Karpas-422 (cell line): ENCODE data around the gene ZDBF2. TPM values are rescaled to one million over a fixed set of nuclear protein-coding genes. Genes with fewer than 3 reads are reported as not detected.

Experiments
- DNase-seq: peaks from one replicate; pipeline ENCODE4 v3.0.0-alpha.2; 2015
- H2AFZ ChIP-seq: fragments of 200-600 bp; sonication (generic); 2 replicates; pipeline ENCODE4 v1.6.1; 2014; ENCODE audit warnings: antibody characterized with exemption, low read length, mixed read lengths
- H3K27ac ChIP-seq: fragments of 200-600 bp; sonication (generic); 2 replicates; pipeline ENCODE4 v1.5.1; 2014; ENCODE audit warnings: mild to moderate bottlenecking, low read length, moderate library complexity
- H3K27me3 ChIP-seq: fragments of 200-600 bp; sonication (generic); 2 replicates; pipeline ENCODE4 v1.6.1; 2014; ENCODE audit warnings: low read length, mixed read lengths
- H3K36me3 ChIP-seq: fragments of 200-600 bp; sonication (generic); 2 replicates; pipeline ENCODE4 v1.6.1; 2014; ENCODE audit warnings: low read length, mixed read lengths; ENCODE audit not compliant: insufficient read depth
- H3K4me1 ChIP-seq: fragments of 200-600 bp; sonication (generic); 2 replicates; pipeline ENCODE4 v1.6.1; 2014; ENCODE audit warnings: mild to moderate bottlenecking, low read length, mixed read lengths
- H3K4me2 ChIP-seq: fragments of 200-600 bp; sonication (generic); 2 replicates; pipeline ENCODE4 v1.6.1; 2014; ENCODE audit warnings: low read length, low read depth, mild to moderate bottlenecking; ENCODE audit not compliant: poor library complexity, severe bottlenecking
- H3K4me3 ChIP-seq: fragments of 200-600 bp; sonication (generic); 2 replicates; pipeline ENCODE4 v1.5.1; 2014; ENCODE audit warnings: mild to moderate bottlenecking, antibody characterized with exemption, low read length, mixed read lengths
- H3K79me2 ChIP-seq: fragments of 200-600 bp; sonication (generic); 2 replicates; pipeline ENCODE4 v1.6.1; 2014; ENCODE audit warnings: mild to moderate bottlenecking, low read length, mixed read lengths
- H3K9ac ChIP-seq: fragments of 200-600 bp; sonication (generic); 2 replicates; pipeline ENCODE4 v1.6.0; 2014; ENCODE audit warnings: low read length
- H3K9me2 ChIP-seq: fragments of 200-600 bp; sonication (generic), shearing (Covaris generic); replicated peaks from 2 replicates; pipeline ENCODE4 v1.6.0; 2014; ENCODE audit warnings: mild to moderate bottlenecking, low read length, moderate library complexity; ENCODE audit not compliant: insufficient read depth
- H3K9me3 ChIP-seq: fragments of 300-700, 200-600 bp; sonication (generic); 2 replicates; pipeline ENCODE4 v1.6.1; 2014; ENCODE audit warnings: low read length, mixed read lengths
- H4K20me1 ChIP-seq: fragments of 200-600 bp; sonication (generic); 2 replicates; pipeline ENCODE4 v1.6.1; 2014; ENCODE audit warnings: mild to moderate bottlenecking, antibody characterized with exemption, low read length, low read depth; ENCODE audit not compliant: insufficient read depth
- total RNA-seq: library from RNA; depleted of rRNA; stranded (reverse); fragments of >200 nt; shearing (Covaris generic); gene quantifications from 2 replicates; pipeline ENCODE4 v1.2.3, GENCODE V29; 2014; ENCODE audit warnings: low replicate concordance

The ZDBF2 gene
- total RNA-seq, 1 experiment from 2014 or later, result 2.5 TPM

GRCh38 chr2:206266130-206267125, 8.0 kb upstream of the ZDBF2 start:
- Histone ChIP-seq H3K27me3 (no peaks in the 10 kb centered on the region), H3K4me2 (no peak overlapping the region), H3K27ac (no peak overlapping the region), H2AFZ (no peak overlapping the region), H4K20me1 (no peaks in the 10 kb centered on the region), H3K9me2 (no peaks in the 10 kb centered on the region), H3K79me2 (no peaks in the 10 kb centered on the region), H3K4me1 (no peaks in the 10 kb centered on the region), H3K9me3 (no peaks in the 10 kb centered on the region), H3K4me3 (no peak overlapping the region), H3K36me3 (no peaks in the 10 kb centered on the region), H3K9ac (no peak overlapping the region)
- no peak for DNase-seq

DNA sequence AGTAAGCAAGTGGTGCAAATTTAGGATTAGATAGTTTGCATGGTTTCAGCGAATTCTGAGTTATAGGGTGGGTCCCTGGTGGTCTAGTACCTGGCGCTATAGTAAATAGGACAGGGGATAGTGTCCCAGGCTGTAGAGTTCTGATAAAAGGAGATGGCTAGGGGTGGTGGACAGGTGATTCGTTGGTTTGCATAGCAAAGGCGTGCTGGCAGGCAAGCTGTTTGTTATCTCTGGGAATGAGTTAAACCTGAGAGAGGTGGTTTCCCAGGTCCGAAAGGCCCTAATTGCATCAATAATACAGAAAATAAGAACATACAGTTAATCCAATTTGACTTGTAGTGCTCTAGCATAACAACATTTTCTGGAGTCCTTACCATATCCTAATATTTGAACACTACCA, 6.9 kb upstream of the ZDBF2 start:
- H3K79me2 ChIP-seq, result no peaks in the 10 kb centered on the region
- H3K27me3 ChIP-seq, result no peaks in the 10 kb centered on the region
- H3K9ac ChIP-seq, result no peak overlapping the region
- H3K4me2 ChIP-seq, result no peak overlapping the region
- H2AFZ ChIP-seq, result no peak overlapping the region
- H3K4me1 ChIP-seq, result no peaks in the 10 kb centered on the region
- H3K9me2 ChIP-seq, result no peaks in the 10 kb centered on the region
- DNase-seq, result no peak
- H4K20me1 ChIP-seq, result no peaks in the 10 kb centered on the region
- no peaks in the 10 kb centered on the region for H3K36me3 ChIP-seq
- H3K27ac ChIP-seq, result no peak overlapping the region
- no peak overlapping the region for H3K4me3 ChIP-seq
- H3K9me3 ChIP-seq, result no peaks in the 10 kb centered on the region

DNA sequence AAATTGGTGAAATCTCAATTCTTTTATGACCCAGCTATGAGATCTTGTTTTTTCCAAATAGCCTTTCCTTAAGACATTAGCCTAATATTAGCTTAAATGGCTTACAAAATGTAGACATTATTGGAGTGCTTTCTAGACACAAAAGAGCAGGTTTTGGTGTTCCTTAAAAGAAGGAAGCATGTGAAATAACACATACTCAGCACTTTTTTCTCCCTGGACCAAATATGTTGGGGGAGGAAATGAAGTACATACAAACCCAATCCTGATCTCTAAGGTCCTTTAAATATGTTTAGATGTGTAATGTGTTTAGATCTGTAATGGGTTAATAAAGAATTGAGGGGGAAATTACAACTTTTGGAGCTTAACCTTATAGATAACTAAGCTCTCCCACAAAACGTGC, 3.4 kb upstream of the ZDBF2 start:
- no peak overlapping the region for H3K4me2 ChIP-seq
- no peaks in the 10 kb centered on the region for H3K27me3 ChIP-seq
- H2AFZ ChIP-seq, result no peak overlapping the region
- no peaks in the 10 kb centered on the region for H3K79me2 ChIP-seq
- no peak for DNase-seq
- no peaks in the 10 kb centered on the region for H3K36me3 ChIP-seq
- peaks cover 10% of the 10 kb centered on the region for H3K4me1 ChIP-seq
- H3K27ac ChIP-seq, result no peak overlapping the region
- H4K20me1 ChIP-seq, result no peaks in the 10 kb centered on the region
- H3K9me3 ChIP-seq, result no peaks in the 10 kb centered on the region
- no peak overlapping the region for H3K9ac ChIP-seq
- H3K9me2 ChIP-seq, result no peaks in the 10 kb centered on the region
- H3K4me3 ChIP-seq, result no peak overlapping the region

DNA sequence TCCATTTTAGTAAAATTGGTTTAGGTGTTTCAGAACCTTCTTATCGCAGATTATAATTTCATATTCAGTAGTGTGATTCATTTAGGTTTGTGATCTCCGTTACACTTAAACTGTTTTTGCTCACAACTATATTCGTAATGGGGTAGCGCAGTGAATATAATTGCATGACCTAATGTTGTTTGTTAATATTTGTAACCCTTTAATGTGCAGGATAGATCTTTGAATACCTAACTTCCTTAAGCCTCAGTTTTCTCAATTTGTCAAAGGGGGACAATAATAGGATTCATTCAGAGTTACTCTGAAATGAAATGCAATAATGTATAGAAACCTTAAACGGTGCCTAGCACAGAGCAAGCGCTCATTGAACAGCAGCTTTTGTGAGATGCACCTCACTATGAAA, 558 bp upstream of the ZDBF2 start:
- peaks cover 10% of the 10 kb centered on the region for H3K4me1 ChIP-seq
- H3K4me3 ChIP-seq, result peak overlapping the region; percentile 73; the same call in 1 of the 2 replicates
- peak overlapping the region; percentile 58 for H3K4me2 ChIP-seq
- H3K27me3 ChIP-seq, result no peaks in the 10 kb centered on the region
- H4K20me1 ChIP-seq, result no peaks in the 10 kb centered on the region
- H3K27ac ChIP-seq, result no peak overlapping the region
- DNase-seq, result no peak
- H3K9me2 ChIP-seq, result no peaks in the 10 kb centered on the region
- H3K9ac ChIP-seq, result peak overlapping the region; percentile 72
- H3K9me3 ChIP-seq, result no peaks in the 10 kb centered on the region
- no peak overlapping the region for H2AFZ ChIP-seq
- no peaks in the 10 kb centered on the region for H3K79me2 ChIP-seq
- H3K36me3 ChIP-seq, result no peaks in the 10 kb centered on the region

GRCh38 chr2:206275312-206276055, 1.0 kb downstream of the ZDBF2 start:
- DNase-seq, result no peak
- no peaks in the 10 kb centered on the region for H3K27me3 ChIP-seq
- H3K9me3 ChIP-seq, result no peaks in the 10 kb centered on the region
- no peaks in the 10 kb centered on the region for H3K9me2 ChIP-seq
- no peaks in the 10 kb centered on the region for H3K36me3 ChIP-seq
- H3K9ac ChIP-seq, result peak overlapping the region; percentile 72
- H3K4me1 ChIP-seq, result peaks cover 10% of the 10 kb centered on the region
- peak overlapping the region; percentile 70 for H3K4me2 ChIP-seq
- no peak overlapping the region for H3K27ac ChIP-seq
- peak overlapping the region; percentile 73 for H3K4me3 ChIP-seq
- H3K79me2 ChIP-seq, result no peaks in the 10 kb centered on the region
- no peaks in the 10 kb centered on the region for H4K20me1 ChIP-seq
- H2AFZ ChIP-seq, result peak overlapping the region; percentile 53

DNA sequence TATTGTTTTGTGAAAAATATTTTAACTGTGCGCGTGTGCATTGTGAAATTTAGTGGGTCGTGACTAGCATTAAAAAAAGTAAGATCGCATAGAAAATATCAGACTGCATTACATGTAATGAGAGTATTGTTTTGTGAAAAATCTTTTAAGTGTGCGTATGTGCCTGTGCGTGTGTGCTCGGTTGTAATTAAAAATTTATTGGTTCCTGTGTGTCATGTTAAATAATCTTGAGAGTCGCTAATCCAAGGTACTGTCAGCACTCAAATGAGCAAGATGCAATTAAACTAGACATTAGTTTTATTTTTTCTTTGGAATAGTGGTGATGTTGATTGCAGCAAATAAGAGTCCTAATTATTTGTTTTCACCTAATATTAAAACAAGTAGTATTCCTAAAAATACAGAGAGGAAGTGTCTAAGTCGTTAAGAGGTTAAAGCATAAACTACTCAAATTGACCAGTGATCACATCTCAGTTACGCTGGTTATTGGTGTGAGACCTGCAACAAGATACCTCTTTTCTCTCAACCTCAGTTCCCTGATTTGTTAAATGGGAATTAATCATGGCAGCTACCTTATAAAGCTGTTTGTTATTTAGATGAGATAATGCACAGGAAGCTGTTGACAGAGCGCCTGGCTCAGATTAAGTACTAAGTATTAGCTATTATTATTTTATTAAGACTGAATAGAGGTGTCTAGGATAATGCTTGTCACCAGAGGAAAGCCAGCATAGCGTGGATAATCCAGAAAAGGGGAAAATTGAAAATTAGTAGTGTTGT, 1.9 kb downstream of the ZDBF2 start:
- H3K4me3 ChIP-seq, result peak overlapping the region; percentile 73; the same call in 1 of the 2 replicates
- no peaks in the 10 kb centered on the region for H3K27me3 ChIP-seq
- no peaks in the 10 kb centered on the region for H3K9me3 ChIP-seq
- H4K20me1 ChIP-seq, result no peaks in the 10 kb centered on the region
- H3K4me1 ChIP-seq, result peaks cover 10% of the 10 kb centered on the region
- H3K79me2 ChIP-seq, result no peaks in the 10 kb centered on the region
- no peaks in the 10 kb centered on the region for H3K9me2 ChIP-seq
- H3K4me2 ChIP-seq, result no peak overlapping the region
- no peak overlapping the region for H2AFZ ChIP-seq
- no peaks in the 10 kb centered on the region for H3K36me3 ChIP-seq
- no peak overlapping the region for H3K9ac ChIP-seq
- no peak for DNase-seq
- H3K27ac ChIP-seq, result no peak overlapping the region

DNA sequence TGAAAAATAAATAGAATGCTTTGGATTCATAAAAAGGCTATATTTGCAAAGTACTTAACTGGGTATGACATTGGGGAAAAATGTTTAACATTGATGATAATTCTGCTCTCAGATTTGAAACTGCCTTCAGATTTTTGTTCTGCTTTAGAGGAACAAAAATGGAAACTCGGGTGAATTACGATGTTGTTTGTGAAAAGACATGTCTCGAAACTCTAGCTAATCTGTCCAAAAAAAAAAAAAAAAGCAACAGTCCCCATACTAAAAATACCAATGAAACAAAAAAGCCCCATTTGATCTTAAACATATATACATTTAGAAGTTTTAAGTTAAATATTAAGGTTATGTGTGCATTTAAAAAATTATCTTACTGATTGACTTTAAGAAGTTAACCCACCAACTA, 3.0 kb downstream of the ZDBF2 start:
- H3K4me1 ChIP-seq, result peaks cover 10% of the 10 kb centered on the region
- H3K79me2 ChIP-seq, result no peaks in the 10 kb centered on the region
- no peaks in the 10 kb centered on the region for H3K9me3 ChIP-seq
- no peak overlapping the region for H3K4me2 ChIP-seq
- no peaks in the 10 kb centered on the region for H3K36me3 ChIP-seq
- H2AFZ ChIP-seq, result no peak overlapping the region
- no peak overlapping the region for H3K9ac ChIP-seq
- no peak for DNase-seq
- no peaks in the 10 kb centered on the region for H3K9me2 ChIP-seq
- no peak overlapping the region for H3K4me3 ChIP-seq
- no peak overlapping the region for H3K27ac ChIP-seq
- no peaks in the 10 kb centered on the region for H3K27me3 ChIP-seq
- no peaks in the 10 kb centered on the region for H4K20me1 ChIP-seq

- H3K27me3 ChIP-seq, result no peaks in the 10 kb centered on the region
- no peak overlapping the region for H3K27ac ChIP-seq
- no peaks in the 10 kb centered on the region for H3K36me3 ChIP-seq
- H3K4me1 ChIP-seq, result no peaks in the 10 kb centered on the region
- no peaks in the 10 kb centered on the region for H4K20me1 ChIP-seq
- no peak overlapping the region for H3K4me2 ChIP-seq
- no peaks in the 10 kb centered on the region for H3K9me3 ChIP-seq
- H3K4me3 ChIP-seq, result no peak overlapping the region
- DNase-seq, result no peak
- no peaks in the 10 kb centered on the region for H3K9me2 ChIP-seq
- no peak overlapping the region for H3K9ac ChIP-seq
- H2AFZ ChIP-seq, result no peak overlapping the region
- no peaks in the 10 kb centered on the region for H3K79me2 ChIP-seq
Measured at GRCh38 chr2:206282746-206283145, 8.3 kb downstream of the ZDBF2 start.
